Stimulated activated naive B cell treated with anti-CD40 and anti-IgM and Interleukin-4, amounts not matched to agents 10 μg/mL and 1 μg/mL and 100 μg/mL, for 72 hours (primary cell): ENCODE results near the gene IPCEF1.
A peak's percentile ranks its signal among the peaks of the same experiment; 100 is the strongest.

Experiments
- ATAC-seq, 2 donors: fragments of 150-1000 bp; cut with Tn5 transposase; replicated peaks; 2 replicates each; pipeline ENCODE4 v1.10.0; 2021; ENCODE audit warnings: moderate library complexity in 1 of 2
- DNase-seq: peaks from one replicate; pipeline ENCODE4 v3.0.0; 2021
- H3K27ac Mint-ChIP-seq: one replicate; pipeline ENCODE4 v1.8.0; 2022; ENCODE audit warnings: mild to moderate bottlenecking, mixed read lengths
- H3K27me3 Mint-ChIP-seq, 2 donors: one replicate each; pipeline ENCODE4 v1.8.0; 2022; ENCODE audit warnings: mixed read lengths in 2 of 2
- H3K36me3 Mint-ChIP-seq, 2 donors: one replicate each; pipeline ENCODE4 v1.8.0; 2022; ENCODE audit warnings: mixed read lengths in 2 of 2, mild to moderate bottlenecking in 1 of 2
- H3K4me1 Mint-ChIP-seq, 2 donors: one replicate each; pipeline ENCODE4 v1.8.0; 2022; ENCODE audit warnings: mixed read lengths in 2 of 2, mild to moderate bottlenecking in 1 of 2
- H3K4me3 Mint-ChIP-seq, 2 donors: one replicate each; pipeline ENCODE4 v1.8.0; 2022; ENCODE audit warnings: mild to moderate bottlenecking in 2 of 2, mixed read lengths in 2 of 2, moderate library complexity in 1 of 2
- H3K9me3 Mint-ChIP-seq, 2 donors: one replicate each; pipeline ENCODE4 v1.8.0; 2022; ENCODE audit warnings: mixed read lengths in 2 of 2, mild to moderate bottlenecking in 1 of 2

Gene IPCEF1

GRCh38 chr6:154383273-154383672, 26.7 kb upstream of the IPCEF1 start:
- Mint-ChIP-seq H3K27me3 (peaks cover 4 to 11% of the 10 kb centered on the region in 2 donors), H3K36me3 (no peaks in the 10 kb centered on the region), H3K27ac (no peak overlapping the region), H3K4me1 (peaks cover 0 to 6% of the 10 kb centered on the region in 2 donors), H3K9me3 (peaks cover 2 to 4% of the 10 kb centered on the region in 2 donors), H3K4me3 (no peak overlapping the region)
- ATAC-seq (no peak), DNase-seq (no peak)

GRCh38 chr6:154382740-154383139, 26.1 kb upstream of the IPCEF1 start:
- H3K4me3 Mint-ChIP-seq, result no peak overlapping the region

GRCh38 chr6:154381548-154381947, 24.9 kb upstream of the IPCEF1 start:
- no peaks in the 10 kb centered on the region for H3K36me3 Mint-ChIP-seq
- no peak for DNase-seq
- peaks cover 4 to 11% of the 10 kb centered on the region in 2 donors for H3K27me3 Mint-ChIP-seq
- H3K9me3 Mint-ChIP-seq, result peaks cover 2 to 4% of the 10 kb centered on the region in 2 donors
- no peak for ATAC-seq
- H3K4me1 Mint-ChIP-seq, result peaks cover 0 to 6% of the 10 kb centered on the region in 2 donors
- no peak overlapping the region for H3K4me3 Mint-ChIP-seq
- no peak overlapping the region for H3K27ac Mint-ChIP-seq

More at GRCh38 chr6:154382740-154383139, 26.1 kb upstream of the IPCEF1 start:
- Mint-ChIP-seq H3K9me3 (peaks cover 2 to 4% of the 10 kb centered on the region in 2 donors), H3K36me3 (no peaks in the 10 kb centered on the region), H3K27ac (no peak overlapping the region), H3K4me1 (peaks cover 0 to 6% of the 10 kb centered on the region in 2 donors), H3K27me3 (peaks cover 4 to 11% of the 10 kb centered on the region in 2 donors)
- no peak for DNase-seq
- ATAC-seq, result no peak

GRCh38 chr6:154380741-154381140, 24.1 kb upstream of the IPCEF1 start:
- H3K36me3 Mint-ChIP-seq, result no peaks in the 10 kb centered on the region
- H3K4me1 Mint-ChIP-seq, result peaks cover 0 to 6% of the 10 kb centered on the region in 2 donors
- no peak overlapping the region for H3K27ac Mint-ChIP-seq
- no peak for ATAC-seq
- H3K4me3 Mint-ChIP-seq, result no peak overlapping the region
- H3K9me3 Mint-ChIP-seq, result peaks cover 2 to 4% of the 10 kb centered on the region in 2 donors
- DNase-seq, result no peak
- peaks cover 4 to 7% of the 10 kb centered on the region in 2 donors for H3K27me3 Mint-ChIP-seq

GRCh38 chr6:154379585-154379984, 23.0 kb upstream of the IPCEF1 start:
- no peak for DNase-seq
- Mint-ChIP-seq H3K9me3 (peaks cover 2 to 4% of the 10 kb centered on the region in 2 donors), H3K27ac (no peak overlapping the region), H3K4me3 (no peak overlapping the region), H3K4me1 (peaks cover 0 to 6% of the 10 kb centered on the region in 2 donors), H3K27me3 (peaks cover 0 to 4% of the 10 kb centered on the region in 2 donors), H3K36me3 (no peaks in the 10 kb centered on the region)
- no peak for ATAC-seq

GRCh38 chr6:154378518-154378917, 21.9 kb upstream of the IPCEF1 start:
- Mint-ChIP-seq H3K9me3 (peaks cover 2 to 4% of the 10 kb centered on the region in 2 donors), H3K36me3 (no peaks in the 10 kb centered on the region), H3K4me3 (no peak overlapping the region), H3K4me1 (peaks cover 0 to 6% of the 10 kb centered on the region in 2 donors), H3K27ac (no peak overlapping the region), H3K27me3 (peaks cover 0 to 4% of the 10 kb centered on the region in 2 donors)
- no peak for ATAC-seq
- DNase-seq, result no peak

- DNase-seq (no peak), ATAC-seq (no peak)
- no peak overlapping the region for H3K27ac Mint-ChIP-seq
- peaks cover 0 to 1% of the 10 kb centered on the region in 2 donors for H3K9me3 Mint-ChIP-seq
- H3K36me3 Mint-ChIP-seq, result no peaks in the 10 kb centered on the region
- H3K4me1 Mint-ChIP-seq, result peaks cover 0 to 6% of the 10 kb centered on the region in 2 donors
- no peak overlapping the region for H3K4me3 Mint-ChIP-seq
- H3K27me3 Mint-ChIP-seq, result peaks cover 0 to 4% of the 10 kb centered on the region in 2 donors
These were observed 21.1 kb upstream of the IPCEF1 start for GRCh38 chr6:154377726-154378125.

GRCh38 chr6:154373971-154374370, 17.4 kb upstream of the IPCEF1 start:
- Mint-ChIP-seq H3K4me1 (peaks cover 0 to 10% of the 10 kb centered on the region in 2 donors), H3K27ac (no peak overlapping the region), H3K9me3 (no peaks in the 10 kb centered on the region), H3K36me3 (no peaks in the 10 kb centered on the region), H3K27me3 (peaks cover 3 to 4% of the 10 kb centered on the region in 2 donors), H3K4me3 (no peak overlapping the region)
- DNase-seq (no peak), ATAC-seq (no peak)

- H3K4me1 Mint-ChIP-seq, result peaks cover 0 to 10% of the 10 kb centered on the region in 2 donors
- peaks cover 0 to 3% of the 10 kb centered on the region in 2 donors for H3K27me3 Mint-ChIP-seq
- ATAC-seq (no peak), DNase-seq (no peak)
- no peaks in the 10 kb centered on the region for H3K9me3 Mint-ChIP-seq
- H3K36me3 Mint-ChIP-seq, result no peaks in the 10 kb centered on the region
- no peak overlapping the region for H3K4me3 Mint-ChIP-seq
- no peak overlapping the region for H3K27ac Mint-ChIP-seq
These were observed 14.7 kb upstream of the IPCEF1 start for GRCh38 chr6:154371281-154371680.

GRCh38 chr6:154370545-154370944, 13.9 kb upstream of the IPCEF1 start:
- no peaks in the 10 kb centered on the region for H3K36me3 Mint-ChIP-seq
- H3K9me3 Mint-ChIP-seq, result no peaks in the 10 kb centered on the region
- H3K4me1 Mint-ChIP-seq, result peaks cover 0 to 10% of the 10 kb centered on the region in 2 donors
- ATAC-seq (peak in 1 of 2 donors; percentile 49), DNase-seq (no peak)
- H3K27me3 Mint-ChIP-seq, result peaks cover 0 to 3% of the 10 kb centered on the region in 2 donors
- H3K4me3 Mint-ChIP-seq, result no peak overlapping the region
- no peak overlapping the region for H3K27ac Mint-ChIP-seq

GRCh38 chr6:154367839-154368695, 11.5 kb upstream of the IPCEF1 start:
- Mint-ChIP-seq H3K36me3 (no peaks in the 10 kb centered on the region), H3K4me3 (no peak overlapping the region), H3K4me1 (peaks cover 0 to 10% of the 10 kb centered on the region in 2 donors)

GRCh38 chr6:154367336-154367735, 10.7 kb upstream of the IPCEF1 start:
- H3K27ac Mint-ChIP-seq, result no peak overlapping the region
- ATAC-seq (no peak), DNase-seq (no peak)
- no peaks in the 10 kb centered on the region for H3K36me3 Mint-ChIP-seq
- no peak overlapping the region for H3K4me3 Mint-ChIP-seq
- no peaks in the 10 kb centered on the region for H3K9me3 Mint-ChIP-seq
- peaks cover 0 to 10% of the 10 kb centered on the region in 2 donors for H3K4me1 Mint-ChIP-seq
- peaks cover 0 to 8% of the 10 kb centered on the region in 2 donors for H3K27me3 Mint-ChIP-seq

More at GRCh38 chr6:154367839-154368695, 11.5 kb upstream of the IPCEF1 start:
- Mint-ChIP-seq H3K27ac (no peak overlapping the region), H3K9me3 (no peaks in the 10 kb centered on the region), H3K27me3 (peaks cover 0 to 8% of the 10 kb centered on the region in 2 donors)
- ATAC-seq, result no peak
- DNase-seq, result no peak

GRCh38 chr6:154363821-154364220, 7.2 kb upstream of the IPCEF1 start:
- Mint-ChIP-seq H3K9me3 (no peaks in the 10 kb centered on the region), H3K4me1 (peaks cover 3 to 9% of the 10 kb centered on the region in 2 donors), H3K36me3 (no peaks in the 10 kb centered on the region), H3K4me3 (no peak overlapping the region), H3K27ac (no peak overlapping the region), H3K27me3 (peaks cover 9 to 10% of the 10 kb centered on the region in 2 donors)
- no peak for DNase-seq
- ATAC-seq, result no peak

GRCh38 chr6:154361476-154361875, 4.9 kb upstream of the IPCEF1 start:
- Mint-ChIP-seq H3K36me3 (no peaks in the 10 kb centered on the region), H3K4me1 (peaks cover 9 to 20% of the 10 kb centered on the region in 2 donors), H3K27ac (no peak overlapping the region), H3K9me3 (no peaks in the 10 kb centered on the region), H3K4me3 (no peak overlapping the region), H3K27me3 (peaks cover 10 to 16% of the 10 kb centered on the region in 2 donors)
- DNase-seq (no peak), ATAC-seq (no peak)

- no peak for ATAC-seq
- peaks cover 10 to 16% of the 10 kb centered on the region in 2 donors for H3K27me3 Mint-ChIP-seq
These were observed 3.9 kb upstream of the IPCEF1 start for GRCh38 chr6:154360476-154360875.

More at GRCh38 chr6:154360476-154360875, 3.9 kb upstream of the IPCEF1 start:
- no peak overlapping the region for H3K27ac Mint-ChIP-seq
- DNase-seq, result no peak
- H3K36me3 Mint-ChIP-seq, result no peaks in the 10 kb centered on the region
- no peaks in the 10 kb centered on the region for H3K9me3 Mint-ChIP-seq
- H3K4me1 Mint-ChIP-seq, result peaks cover 13 to 30% of the 10 kb centered on the region in 2 donors
- no peak overlapping the region for H3K4me3 Mint-ChIP-seq
